Embryonic facial prominence (tissue), 1 donor: Measurements from ENCODE around the gene NAA38.

Source experiments
- DNase-seq: peaks from one replicate; pipeline ENCODE4 v3.0.0-alpha.2; 2016; ENCODE audit errors: extremely low spot score

Gene NAA38, protein sequence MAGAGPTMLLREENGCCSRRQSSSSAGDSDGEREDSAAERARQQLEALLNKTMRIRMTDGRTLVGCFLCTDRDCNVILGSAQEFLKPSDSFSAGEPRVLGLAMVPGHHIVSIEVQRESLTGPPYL

DNA sequence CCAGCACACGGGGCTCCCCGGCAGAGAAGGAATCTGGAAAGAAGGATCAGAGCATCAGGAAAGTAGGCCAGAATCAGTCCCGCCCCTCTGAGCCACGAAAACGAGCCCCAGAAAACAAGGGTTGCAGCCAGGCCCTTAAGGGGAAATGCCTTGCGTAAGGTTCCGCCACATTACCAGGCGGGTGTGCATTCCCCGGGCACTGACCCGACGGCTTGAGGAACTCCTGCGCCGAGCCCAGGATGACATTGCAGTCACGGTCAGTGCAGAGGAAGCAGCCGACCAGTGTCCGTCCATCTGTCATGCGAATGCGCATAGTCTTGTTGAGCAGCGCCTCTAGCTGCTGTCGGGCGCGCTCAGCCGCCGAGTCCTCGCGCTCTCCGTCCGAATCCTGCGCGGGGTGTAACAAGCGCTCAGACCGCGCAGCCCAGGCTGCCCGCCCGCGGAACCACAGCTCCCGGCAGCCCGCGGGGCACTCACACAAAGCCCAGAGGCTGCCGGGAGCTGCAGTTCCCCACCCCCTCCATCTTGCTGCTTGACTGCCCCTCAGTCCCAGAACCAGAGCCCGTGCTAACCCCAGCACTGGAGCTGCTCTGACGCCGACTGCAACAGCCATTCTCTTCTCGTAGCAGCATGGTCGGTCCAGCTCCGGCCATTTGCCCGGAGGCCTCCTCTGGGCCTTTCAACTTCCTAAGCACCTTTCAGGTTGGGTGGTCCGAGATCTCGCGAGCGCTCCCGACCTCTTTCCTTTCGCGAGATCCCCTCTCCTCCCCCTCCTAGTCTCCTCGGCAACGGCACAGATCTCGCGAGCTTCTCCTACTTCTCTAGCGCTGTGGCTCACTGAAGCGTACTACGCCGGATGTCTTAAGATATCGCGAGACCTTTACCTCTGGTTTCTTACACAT, at the start of gene NAA38:
NAA38 (minus strand) TSS at position 749 of the 902 bp plus-strand sequence; CDS start at position 653, 96 bp downstream.
- DNase-seq: peak; percentile 100

DNA sequence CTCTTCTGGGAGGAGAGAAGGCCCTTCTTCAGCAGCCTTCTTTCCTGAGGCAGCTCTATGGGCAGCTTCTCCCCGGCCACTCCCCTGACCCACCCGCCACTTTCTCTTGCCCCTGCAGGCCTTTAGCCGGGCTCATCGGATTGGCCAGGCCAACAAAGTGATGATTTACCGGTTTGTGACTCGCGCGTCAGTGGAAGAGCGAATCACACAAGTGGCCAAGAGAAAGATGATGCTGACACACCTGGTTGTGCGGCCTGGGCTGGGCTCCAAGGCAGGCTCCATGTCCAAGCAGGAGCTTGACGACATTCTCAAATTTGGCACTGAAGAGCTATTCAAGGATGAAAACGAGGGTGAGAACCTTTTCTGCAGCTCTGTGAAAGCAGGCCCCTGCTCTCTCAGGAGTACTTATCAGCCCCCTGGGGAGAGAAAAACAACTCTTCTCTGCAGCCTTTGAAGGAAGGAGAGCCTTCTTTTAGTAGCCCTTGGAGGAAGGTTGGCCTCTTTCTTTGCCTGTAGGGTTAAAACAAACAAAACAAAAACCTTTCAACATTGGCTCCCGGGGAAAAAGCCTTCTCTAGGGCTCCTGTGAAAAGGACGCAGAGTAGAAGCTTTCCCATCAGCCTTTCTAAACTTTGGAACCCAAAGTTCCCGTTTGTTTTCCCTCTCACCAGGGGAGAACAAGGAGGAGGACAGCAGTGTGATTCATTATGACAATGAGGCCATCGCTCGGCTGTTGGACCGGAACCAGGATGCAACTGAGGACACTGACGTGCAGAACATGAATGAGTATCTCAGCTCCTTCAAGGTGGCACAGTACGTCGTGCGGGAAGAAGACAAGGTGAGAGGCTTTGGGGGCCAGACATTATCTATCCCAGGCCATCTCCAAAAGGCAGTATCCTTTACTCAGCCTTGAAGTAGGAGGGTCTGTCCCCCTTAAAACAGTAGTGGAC, 46.1 kb upstream of the NAA38 start:
- no peak for DNase-seq

DNA sequence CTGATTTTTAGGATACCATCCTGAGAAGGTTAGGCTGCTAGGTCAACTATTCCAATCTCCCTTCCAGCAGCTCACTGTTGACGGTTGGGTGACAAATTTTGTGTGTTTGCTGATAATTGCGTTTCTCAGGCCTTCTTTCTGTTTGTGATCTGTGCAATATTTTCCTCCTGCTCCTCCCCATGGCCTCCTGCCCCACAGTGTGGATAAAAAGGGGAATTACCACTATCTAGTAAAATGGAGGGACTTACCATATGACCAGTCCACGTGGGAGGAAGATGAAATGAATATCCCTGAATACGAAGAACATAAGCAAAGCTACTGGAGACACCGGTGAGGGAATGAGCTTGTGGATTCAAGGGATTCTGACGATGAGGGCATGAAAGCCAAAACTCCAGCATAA, 40.4 kb upstream of the NAA38 start:
- DNase-seq: no peak

DNA sequence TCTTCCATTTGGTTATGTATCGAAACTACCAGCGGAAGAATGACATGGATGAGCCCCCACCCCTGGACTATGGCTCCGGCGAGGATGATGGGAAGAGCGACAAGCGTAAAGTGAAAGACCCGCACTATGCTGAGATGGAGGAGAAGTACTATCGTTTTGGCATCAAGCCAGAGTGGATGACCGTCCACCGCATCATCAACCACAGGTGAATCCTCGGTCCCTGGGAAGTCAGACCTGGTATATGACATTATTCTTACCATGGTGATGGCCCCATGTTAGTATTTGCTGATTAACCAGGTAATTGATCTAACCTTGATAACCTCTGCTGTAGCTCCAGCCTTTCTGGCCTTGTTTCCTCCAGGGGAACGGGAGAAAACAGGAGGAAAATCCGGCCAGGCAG, 39.7 kb upstream of the NAA38 start:
- no peak for DNase-seq

GRCh38 chr17:7894866-7895265, 37.5 kb upstream of the NAA38 start:
- DNase-seq: no peak

- DNase-seq: no peak
These were observed 36.9 kb upstream of the NAA38 start for GRCh38 chr17:7894226-7894625.

DNA sequence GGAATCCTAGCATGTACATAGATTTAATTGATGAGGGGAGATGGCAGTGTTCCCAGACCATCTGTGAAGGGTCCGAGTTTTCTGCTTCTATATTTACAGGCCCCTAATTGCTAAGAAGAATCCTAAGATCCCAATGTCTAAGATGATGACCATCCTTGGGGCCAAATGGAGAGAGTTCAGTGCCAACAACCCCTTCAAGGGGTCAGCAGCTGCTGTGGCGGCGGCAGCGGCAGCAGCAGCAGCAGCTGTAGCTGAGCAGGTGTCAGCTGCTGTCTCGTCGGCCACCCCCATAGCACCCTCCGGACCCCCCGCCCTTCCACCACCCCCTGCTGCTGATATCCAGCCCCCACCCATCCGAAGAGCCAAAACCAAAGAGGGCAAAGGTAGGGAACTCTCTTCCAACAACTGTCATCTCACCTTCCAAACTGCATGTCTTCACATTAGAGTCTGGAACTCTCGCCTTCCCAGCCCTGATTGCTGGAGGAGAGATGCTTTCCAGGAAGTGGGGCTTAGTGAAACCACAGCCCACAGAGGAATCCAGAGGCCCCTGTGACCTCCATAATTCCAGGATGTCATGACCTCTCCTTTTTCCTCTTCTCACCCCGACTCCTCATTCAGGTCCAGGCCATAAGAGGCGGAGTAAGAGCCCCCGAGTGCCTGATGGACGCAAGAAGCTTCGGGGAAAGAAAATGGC, 36.0 kb upstream of the NAA38 start:
- DNase-seq: no peak

DNA sequence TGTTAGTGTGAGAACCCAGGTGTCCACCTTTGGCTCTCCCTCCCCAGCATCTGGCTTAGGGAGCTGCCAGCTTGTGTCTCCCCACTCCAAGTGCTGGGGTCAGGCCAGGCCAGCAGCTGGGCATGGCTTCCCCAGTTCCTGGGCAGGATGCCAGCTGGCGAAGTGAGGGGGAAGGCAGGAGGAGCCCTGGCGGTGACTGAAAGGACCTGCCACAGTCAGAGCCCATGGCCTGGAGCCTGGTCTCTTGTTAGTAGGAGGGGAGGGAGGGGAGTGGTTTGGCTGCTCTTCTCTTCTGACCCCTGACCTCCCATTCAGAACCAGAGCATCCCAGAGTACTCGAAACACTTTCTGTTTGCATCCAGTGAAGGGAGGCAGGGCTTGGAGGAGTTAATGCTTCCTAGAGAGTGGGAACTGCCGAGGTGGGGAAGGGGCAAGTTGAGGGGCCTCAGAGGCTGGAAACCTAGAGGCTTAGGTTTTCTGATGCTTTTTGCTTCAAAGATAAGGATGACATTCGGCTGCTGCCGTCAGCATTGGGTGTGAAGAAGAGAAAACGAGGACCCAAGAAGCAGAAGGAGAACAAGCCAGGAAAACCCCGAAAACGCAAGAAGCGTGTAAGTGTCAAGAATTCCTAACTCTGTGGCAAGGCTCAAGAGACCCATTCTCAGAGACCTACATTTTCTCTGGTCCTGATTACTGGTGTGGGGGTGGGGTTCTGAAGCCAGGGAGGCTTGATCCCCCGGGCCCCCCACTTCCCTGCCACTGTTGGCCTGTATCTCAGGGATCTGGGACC, 32.0 kb upstream of the NAA38 start:
- peak; percentile 34 for DNase-seq

GRCh38 chr17:7888184-7888920, 31.0 kb upstream of the NAA38 start, which contains the start of gene CHD3:
TSS of gene CHD3 (plus strand) at chr17:7888789. CDS start at chr17:7889001, 212 bp downstream.
- peak; percentile 52 for DNase-seq

DNA sequence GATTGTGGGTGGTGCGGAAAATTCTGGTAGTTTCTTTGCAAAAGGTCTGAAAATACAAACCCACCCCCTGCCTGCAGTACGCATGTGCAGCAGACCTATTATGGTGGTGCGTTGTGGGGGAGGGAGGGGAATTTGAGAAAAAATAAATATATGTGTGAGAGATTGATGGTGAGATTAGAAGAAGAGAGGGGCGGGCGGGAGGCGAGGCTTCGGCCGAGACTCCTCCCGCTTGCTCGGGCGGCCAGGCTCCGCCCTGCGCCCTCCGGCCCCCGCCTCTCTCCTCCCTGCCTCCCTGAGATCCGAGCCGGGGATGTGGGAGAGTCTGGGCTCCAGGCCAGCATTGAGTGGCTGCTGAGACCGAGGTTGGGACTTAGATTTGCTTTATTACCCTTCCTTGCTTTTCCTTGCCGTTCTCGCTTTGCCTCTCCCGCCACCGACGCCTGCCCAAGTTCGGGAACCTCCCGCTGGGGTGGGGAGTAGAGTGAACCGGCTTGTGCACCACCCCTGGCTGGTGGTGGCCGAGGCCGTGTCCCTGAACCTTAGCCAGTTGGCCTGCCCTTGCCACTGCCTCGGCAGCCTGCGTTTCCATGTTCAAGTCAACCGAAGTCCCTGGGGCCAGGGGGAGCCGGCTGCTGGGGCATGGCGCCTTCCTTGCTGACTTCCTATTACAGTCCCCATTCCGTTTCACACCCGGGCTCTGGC, 30.3 kb upstream of the NAA38 start:
- DNase-seq: peak; percentile 97

- DNase-seq: no peak
These were observed 29.7 kb upstream of the NAA38 start for GRCh38 chr17:7887038-7887481.

- DNase-seq: peak; percentile 53
These were observed 29.1 kb upstream of the NAA38 start for GRCh38 chr17:7886227-7887037.

- DNase-seq: no peak
These were observed 28.2 kb upstream of the NAA38 start for GRCh38 chr17:7885367-7886226.

DNA sequence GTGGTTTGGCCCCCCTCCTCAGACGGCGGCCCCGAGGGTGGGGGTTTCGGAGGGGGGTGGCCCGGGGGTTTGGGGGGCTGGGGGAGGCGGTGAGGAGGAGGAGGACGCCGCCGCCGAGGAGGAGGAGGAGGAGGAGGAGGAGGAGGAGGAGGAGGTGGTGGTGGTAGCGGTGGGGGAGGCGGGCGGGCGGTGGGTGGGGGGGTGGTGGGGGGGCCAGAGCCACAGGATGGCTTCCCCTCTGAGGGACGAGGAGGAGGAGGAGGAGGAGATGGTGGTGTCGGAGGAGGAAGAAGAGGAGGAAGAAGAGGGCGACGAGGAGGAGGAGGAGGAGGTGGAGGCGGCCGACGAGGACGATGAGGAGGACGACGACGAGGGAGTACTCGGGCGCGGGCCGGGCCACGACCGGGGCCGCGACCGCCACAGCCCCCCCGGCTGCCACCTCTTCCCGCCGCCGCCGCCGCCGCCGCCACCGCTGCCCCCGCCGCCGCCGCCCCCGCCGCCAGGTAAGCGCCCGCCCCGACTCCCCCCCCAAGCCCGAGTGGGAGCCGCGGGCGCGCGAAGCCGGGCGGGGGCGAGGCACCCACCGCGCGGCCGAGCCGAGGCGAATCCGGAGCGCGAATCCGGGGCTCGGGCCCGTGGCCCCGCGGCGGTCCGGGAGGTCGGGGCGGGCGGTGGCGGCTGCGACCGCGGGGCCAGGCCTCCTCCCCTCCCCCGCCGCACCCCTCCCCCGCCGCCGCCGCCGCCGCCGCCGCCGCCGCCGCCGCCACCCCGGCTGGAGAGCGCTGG, 27.4 kb upstream of the NAA38 start:
- DNase-seq: peak; percentile 39

- peak; percentile 72 for DNase-seq
These were observed 26.5 kb upstream of the NAA38 start for GRCh38 chr17:7883781-7884386.

DNA sequence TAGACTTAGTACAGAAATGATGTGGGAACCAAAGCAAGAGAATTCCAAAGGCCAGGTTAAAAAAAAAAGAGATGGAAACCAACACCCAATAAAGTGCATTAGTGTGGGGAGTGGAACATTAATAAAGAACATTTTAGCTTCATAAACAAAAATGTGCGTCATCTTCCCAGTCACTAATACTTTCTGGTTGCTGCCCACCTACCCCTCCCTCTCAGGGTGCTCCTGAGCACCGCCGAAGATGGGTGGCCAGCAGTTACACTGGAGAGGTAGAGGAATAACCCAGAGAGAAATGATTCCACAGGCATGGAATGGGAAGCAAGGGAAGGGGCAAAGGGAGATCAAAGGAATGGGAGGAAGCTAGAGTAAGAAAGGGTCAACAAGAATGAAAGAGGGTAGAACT, 25.3 kb upstream of the NAA38 start:
- no peak for DNase-seq
